HFFc6 (cell line): ENCODE results near the gene ZNF587B. TPM values are rescaled to one million over a fixed set of nuclear protein-coding genes. Genes with fewer than 3 reads are reported as not detected.
"Not testable (repeated sequence)": the region's sequence is repeated elsewhere in the genome, so short reads cannot be mapped to it uniquely, and the experiment has no call there.

ENCODE experiments used
- DNase-seq: peaks from one replicate; pipeline ENCODE4 v3.0.0-alpha.2; 2018
- H3K27ac Mint-ChIP-seq: 2 replicates; pipeline ENCODE4 v1.8.0; 2020; ENCODE audit warnings: mild to moderate bottlenecking, mixed read lengths
- H3K27me3 Mint-ChIP-seq: 2 replicates; pipeline ENCODE4 v1.8.0; 2021; ENCODE audit warnings: mild to moderate bottlenecking, moderate library complexity, mixed read lengths; ENCODE audit not compliant: insufficient read depth
- H3K36me3 Mint-ChIP-seq: 2 replicates; pipeline ENCODE4 v1.8.0; 2021; ENCODE audit warnings: low read depth, mixed read lengths
- H3K4me1 Mint-ChIP-seq: 2 replicates; pipeline ENCODE4 v1.8.0; 2020; ENCODE audit warnings: low read depth, mixed read lengths
- H3K4me3 Mint-ChIP-seq: 2 replicates; pipeline ENCODE4 v1.8.0; 2020; ENCODE audit warnings: mild to moderate bottlenecking, moderate library complexity, mixed read lengths
- H3K9me3 Mint-ChIP-seq: 2 replicates; pipeline ENCODE4 v1.8.0; 2020; ENCODE audit warnings: mild to moderate bottlenecking, mixed read lengths
- CTCF ChIP-seq: fragments of 200-600 bp; sonication (generic); IDR thresholded peaks from 2 replicates; pipeline ENCODE4 v1.5.0; 2021; ENCODE audit warnings: antibody characterized with exemption, mild to moderate bottlenecking
- total RNA-seq, 6 experiments: library from RNA; stranded (reverse); fragmentation: NEBNext Ultra II Directional; extraction: Animal tissue kit (Norgen Biotek cat#: 25700); gene quantifications; 2 replicates in 1 of 6; 3 replicates in 5 of 6; pipeline ENCODE4 v1.2.3, GENCODE V29; 2021

ZNF587B gene
- total RNA-seq, 6 experiments from 2014 or later, result 7.8 to 10.7 (median 9.4) TPM

- H3K4me1 Mint-ChIP-seq, result peaks cover 39% of the 10 kb centered on the region
- no peak for TF ChIP-seq CTCF
- no peak overlapping the region; the same call in 1 of the 2 replicates for H3K4me3 Mint-ChIP-seq
- DNase-seq, result no peak
- H3K36me3 Mint-ChIP-seq, result peaks cover 12% of the 10 kb centered on the region
- H3K27ac Mint-ChIP-seq, result peak overlapping the region; percentile 29; the same call in 1 of the 2 replicates
- H3K27me3 Mint-ChIP-seq, result no peaks in the 10 kb centered on the region; the same call in 1 of the 2 replicates
- H3K9me3 Mint-ChIP-seq, result no peaks in the 10 kb centered on the region
These were observed 29.4 kb upstream of the ZNF587B start for GRCh38 chr19:57800696-57801095.

- H3K4me3 Mint-ChIP-seq, result peak overlapping the region; percentile 34; the same call in 1 of the 2 replicates
- peaks cover 39% of the 10 kb centered on the region for H3K4me1 Mint-ChIP-seq
- no peak for TF ChIP-seq CTCF
- no peak for DNase-seq
- peaks cover 13% of the 10 kb centered on the region for H3K36me3 Mint-ChIP-seq
- H3K27me3 Mint-ChIP-seq, result no peaks in the 10 kb centered on the region; the same call in 1 of the 2 replicates
- H3K27ac Mint-ChIP-seq, result peak overlapping the region; percentile 65
- H3K9me3 Mint-ChIP-seq, result no peaks in the 10 kb centered on the region
These were observed 27.8 kb upstream of the ZNF587B start for GRCh38 chr19:57802269-57802668.

GRCh38 chr19:57803265-57803593, 26.9 kb upstream of the ZNF587B start:
- no peak for TF ChIP-seq CTCF
- H3K27ac Mint-ChIP-seq, result peak overlapping the region; percentile 92
- peak overlapping the region; percentile 94 for H3K4me3 Mint-ChIP-seq
- H3K36me3 Mint-ChIP-seq, result peaks cover 20% of the 10 kb centered on the region
- no peak for DNase-seq
- H3K9me3 Mint-ChIP-seq, result no peaks in the 10 kb centered on the region
- peaks cover 39% of the 10 kb centered on the region for H3K4me1 Mint-ChIP-seq
- H3K27me3 Mint-ChIP-seq, result no peaks in the 10 kb centered on the region; the same call in 1 of the 2 replicates

GRCh38 chr19:57803594-57804325, 26.3 kb upstream of the ZNF587B start:
- no peak for TF ChIP-seq CTCF
- H3K9me3 Mint-ChIP-seq, result no peaks in the 10 kb centered on the region
- peak; percentile 86 for DNase-seq
- H3K27ac Mint-ChIP-seq, result peak overlapping the region; percentile 92
- no peaks in the 10 kb centered on the region; the same call in 1 of the 2 replicates for H3K27me3 Mint-ChIP-seq
- peak overlapping the region; percentile 94 for H3K4me3 Mint-ChIP-seq
- H3K4me1 Mint-ChIP-seq, result peaks cover 39% of the 10 kb centered on the region
- H3K36me3 Mint-ChIP-seq, result peaks cover 20% of the 10 kb centered on the region

GRCh38 chr19:57807541-57807940, 22.6 kb upstream of the ZNF587B start:
- no peak for DNase-seq
- H3K4me1 Mint-ChIP-seq, result peaks cover 22% of the 10 kb centered on the region
- H3K4me3 Mint-ChIP-seq, result no peak overlapping the region
- H3K9me3 Mint-ChIP-seq, result no peaks in the 10 kb centered on the region
- no peak for TF ChIP-seq CTCF
- no peak overlapping the region for H3K27ac Mint-ChIP-seq
- no peaks in the 10 kb centered on the region; the same call in 1 of the 2 replicates for H3K27me3 Mint-ChIP-seq
- peaks cover 27% of the 10 kb centered on the region for H3K36me3 Mint-ChIP-seq

- H3K4me3 Mint-ChIP-seq, H3K27ac Mint-ChIP-seq, H3K9me3 Mint-ChIP-seq: not testable (repeated sequence)
These were observed 19.4 kb upstream of the ZNF587B start for GRCh38 chr19:57810410-57811295.

More at GRCh38 chr19:57810410-57811295, 19.4 kb upstream of the ZNF587B start:
- Mint-ChIP-seq H3K4me1 (peaks cover 22% of the 10 kb centered on the region), H3K36me3 (peaks cover 32% of the 10 kb centered on the region)
- DNase-seq, H3K27me3 Mint-ChIP-seq: not testable (repeated sequence)
